ENCODE data around the gene COG5. TPM values are rescaled to one million over a fixed set of nuclear protein-coding genes. Genes with fewer than 3 reads are reported as not detected.

The COG5 gene
- total and polyA plus RNA-seq, 10 donors, result 3.6 to 86.6 (median 48.7) TPM

- no peak for DNase-seq
- Histone ChIP-seq H3K27ac (no peak overlapping the region), H3K36me3 (no peaks in the 10 kb centered on the region), H3K4me1 (peaks cover 0 to 10% (median 7%) of the 10 kb centered on the region in 6 donors), H3K27me3 (replicated peaks in 1 of 7) (no peaks in the 10 kb centered on the region), H3K9me3 (no peaks in the 10 kb centered on the region), H3K4me3 (no peak overlapping the region)
- intact Hi-C loops (cut with DNase I; ENCODE audit: low total_unique reads), result no loop called here
- 80 to 94% (median 85%) methylated on average over 5 of the region's 5 CpGs for WGBS, 5 donors
- TF ChIP-seq POLR2A (IDR thresholded peaks at IDR 0.05), result no peak
- no peak for TF ChIP-seq POLR2AphosphoS5 (IDR thresholded peaks at IDR 0.05)
- TF ChIP-seq CTCF (IDR thresholded peaks at IDR 0.05 in 8 of 11, conservative IDR thresholded peaks at IDR 0.05 in 3 of 11), result no peak
Measured at GRCh38 chr7:107384025-107384424, 179.7 kb downstream of the COG5 start.

GRCh38 chr7:107383203-107383602 lies 180.5 kb downstream of the COG5 start:
- intact Hi-C loops (cut with DNase I; ENCODE audit: low total_unique reads), result no loop called here
- Histone ChIP-seq H3K9me3 (no peaks in the 10 kb centered on the region), H3K27ac (no peak overlapping the region), H3K4me1 (peaks cover 0 to 10% (median 7%) of the 10 kb centered on the region in 6 donors), H3K4me3 (no peak overlapping the region), H3K27me3 (replicated peaks in 1 of 7) (no peaks in the 10 kb centered on the region), H3K36me3 (no peaks in the 10 kb centered on the region)
- DNase-seq, result no peak
- 96 to 100% (median 98%) methylated on average over 4 of the region's 4 CpGs for WGBS, 5 donors
- TF ChIP-seq POLR2A (IDR thresholded peaks at IDR 0.05), result no peak
- no peak for TF ChIP-seq CTCF (IDR thresholded peaks at IDR 0.05 in 8 of 11, conservative IDR thresholded peaks at IDR 0.05 in 3 of 11)
- TF ChIP-seq POLR2AphosphoS5 (IDR thresholded peaks at IDR 0.05), result no peak

- H3K27ac ChIP-seq, result no peak overlapping the region
- no peak for TF ChIP-seq POLR2A (IDR thresholded peaks at IDR 0.05)
- no peak for TF ChIP-seq POLR2AphosphoS5 (IDR thresholded peaks at IDR 0.05)
- no peak for TF ChIP-seq CTCF (IDR thresholded peaks at IDR 0.05 in 8 of 11, conservative IDR thresholded peaks at IDR 0.05 in 3 of 11)
- no peaks in the 10 kb centered on the region for H3K9me3 ChIP-seq
- intact Hi-C loops (cut with DNase I; ENCODE audit: low total_unique reads), result no loop called here
- no peaks in the 10 kb centered on the region for H3K4me1 ChIP-seq
- WGBS, 5 donors, result 89 to 95% (median 91%) methylated on average over 4 of the region's 4 CpGs
- no peaks in the 10 kb centered on the region for H3K36me3 ChIP-seq
- H3K4me3 ChIP-seq, result no peak overlapping the region
- no peaks in the 10 kb centered on the region for H3K27me3 ChIP-seq (replicated peaks in 1 of 7)
- no peak for DNase-seq
Measured at GRCh38 chr7:107381453-107381852, 182.3 kb downstream of the COG5 start.

GRCh38 chr7:107373354-107373753 lies 190.4 kb downstream of the COG5 start:
- TF ChIP-seq POLR2A (IDR thresholded peaks at IDR 0.05) (no peak), POLR2AphosphoS5 (IDR thresholded peaks at IDR 0.05) (no peak), CTCF (IDR thresholded peaks at IDR 0.05 in 8 of 11, conservative IDR thresholded peaks at IDR 0.05 in 3 of 11) (no peak)
- intact Hi-C loops (cut with DNase I; ENCODE audit: low total_unique reads), result no loop called here
- Histone ChIP-seq H3K27ac (no peak overlapping the region), H3K36me3 (peaks cover 0 to 33% (median 0%) of the 10 kb centered on the region in 6 donors), H3K9me3 (no peaks in the 10 kb centered on the region), H3K4me1 (no peaks in the 10 kb centered on the region), H3K27me3 (replicated peaks in 1 of 7) (no peaks in the 10 kb centered on the region), H3K4me3 (no peak overlapping the region)
- no peak for DNase-seq
- 92 to 96% (median 95%) methylated on average over 4 of the region's 4 CpGs for WGBS, 5 donors
